ENCODE results near the gene MOB4.
"Not testable (repeated sequence)": the region's sequence is repeated elsewhere in the genome, so short reads cannot be mapped to it uniquely, and the experiment has no call there.

MOB4 gene

DNA sequence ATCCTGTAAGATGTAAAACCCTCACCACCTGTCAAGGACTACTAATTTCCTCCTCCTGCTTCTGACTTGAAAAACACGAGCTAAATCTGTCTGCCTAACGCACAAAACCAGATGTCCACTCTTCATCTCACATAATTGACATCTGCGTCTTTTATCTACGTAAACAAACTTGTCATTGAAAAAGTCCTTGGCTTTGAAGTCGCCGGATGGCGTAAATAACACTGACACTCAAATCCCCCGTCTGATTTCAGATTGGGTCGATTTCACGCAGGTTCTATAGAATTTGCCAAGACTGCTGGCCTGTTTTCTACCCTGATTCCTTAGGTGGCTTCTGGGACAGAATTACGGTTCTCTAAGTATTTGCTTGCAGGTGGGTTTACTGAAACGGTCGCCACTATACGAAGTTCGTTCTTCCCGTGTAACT lies 539 bp upstream of the MOB4 start:
- peak; percentile 61 for DNase-seq

GRCh38 chr2:197516393-197516761 lies 511 bp downstream of the MOB4 start:
- peak; percentile 36 for DNase-seq

- no peak for DNase-seq
Observed at GRCh38 chr2:197517150-197517549, 1.3 kb downstream of the MOB4 start.

DNA sequence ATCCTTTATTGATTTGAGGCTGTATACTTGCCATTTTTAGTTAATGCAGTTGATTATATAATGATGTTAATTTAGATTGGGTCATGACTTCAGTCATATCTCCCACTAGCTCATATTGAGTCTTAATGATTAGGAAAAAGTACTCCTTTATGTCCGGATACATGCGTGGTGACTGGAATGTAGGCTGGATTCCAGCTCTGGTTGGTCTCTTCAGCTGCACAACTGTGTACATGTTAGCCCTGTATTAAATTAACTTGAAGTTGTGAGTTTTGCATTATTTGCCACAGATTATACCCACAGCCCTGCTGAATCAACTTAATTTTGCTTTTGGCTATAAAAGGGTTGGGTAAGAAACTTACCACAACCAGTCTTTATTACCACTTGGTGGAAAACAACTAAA lies 22.5 kb downstream of the MOB4 start:
- DNase-seq, result no peak

DNA sequence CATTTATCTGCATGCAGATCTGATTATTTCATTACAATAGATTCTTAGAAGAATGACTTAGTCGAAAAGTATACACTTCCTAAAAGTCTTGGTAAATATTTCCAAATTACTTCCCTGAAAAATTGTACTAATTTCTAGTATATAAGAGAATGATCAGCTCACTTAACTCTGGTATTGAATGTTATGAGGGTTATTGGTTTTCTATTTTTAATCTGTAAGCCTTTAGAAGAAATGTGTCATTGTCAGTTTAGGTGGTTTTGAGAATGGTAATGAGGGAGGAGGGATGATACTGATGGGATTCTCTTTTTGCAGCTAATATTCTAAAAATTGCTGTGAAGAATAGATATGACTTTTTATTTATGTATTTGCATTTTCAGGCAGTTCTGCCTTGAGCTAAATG lies 23.9 kb downstream of the MOB4 start:
- DNase-seq, result no peak

DNA sequence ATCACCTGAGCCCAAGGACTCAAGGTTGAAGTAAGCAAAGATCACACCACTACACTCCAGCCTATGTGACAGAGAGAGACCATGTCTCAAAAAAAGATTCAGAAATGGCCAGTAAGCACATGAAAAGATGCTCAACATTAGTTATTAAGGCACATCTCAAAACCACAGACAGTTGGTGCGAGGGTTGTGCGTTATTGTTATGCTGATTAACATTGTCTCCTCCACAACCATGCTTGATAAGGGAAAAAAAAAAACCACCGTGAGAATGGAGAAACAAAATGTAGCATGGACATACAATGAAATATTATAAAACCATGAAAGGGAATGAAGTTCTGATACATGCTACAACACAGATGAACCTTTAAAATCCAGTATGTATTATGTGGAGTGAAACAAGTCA lies 27.3 kb downstream of the MOB4 start:
- DNase-seq, result no peak

DNA sequence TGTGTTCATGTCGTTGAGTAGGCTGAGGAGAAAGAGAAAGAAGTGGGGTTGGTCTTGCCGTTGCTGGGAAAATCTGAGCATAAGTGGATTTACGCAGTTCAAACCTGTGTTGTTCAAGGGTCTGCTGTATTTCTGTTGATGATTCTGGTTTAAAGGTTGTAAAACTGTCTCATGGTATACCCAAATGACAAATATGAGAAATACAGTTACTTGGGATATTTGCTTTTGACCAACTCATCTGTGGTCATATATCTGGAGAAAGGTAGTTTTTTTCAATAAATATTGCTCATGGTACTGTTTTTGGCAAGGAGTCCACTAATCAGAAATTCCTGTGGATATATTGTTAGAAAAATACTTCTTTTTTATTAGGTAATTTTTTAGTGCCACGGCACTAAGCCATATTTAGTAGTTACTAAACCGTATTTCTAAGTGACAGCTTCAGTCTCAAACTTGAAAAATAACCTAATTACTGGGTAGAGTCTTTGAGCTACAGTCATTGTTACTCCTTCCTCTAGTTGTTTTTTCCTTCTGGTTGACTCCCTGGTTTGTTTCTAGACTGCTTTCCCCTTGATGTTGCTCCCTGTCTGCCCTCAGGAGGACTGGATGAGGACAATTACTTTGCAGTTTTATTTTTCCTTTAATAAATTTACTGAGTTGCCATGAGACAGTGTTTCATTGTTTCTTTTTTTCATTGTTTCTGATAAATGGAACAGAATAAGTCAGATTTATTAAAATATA lies 31.5 kb downstream of the MOB4 start:
- DNase-seq, result no peak

- no peak for DNase-seq
Observed at GRCh38 chr2:197548582-197548981, 32.7 kb downstream of the MOB4 start.

DNA sequence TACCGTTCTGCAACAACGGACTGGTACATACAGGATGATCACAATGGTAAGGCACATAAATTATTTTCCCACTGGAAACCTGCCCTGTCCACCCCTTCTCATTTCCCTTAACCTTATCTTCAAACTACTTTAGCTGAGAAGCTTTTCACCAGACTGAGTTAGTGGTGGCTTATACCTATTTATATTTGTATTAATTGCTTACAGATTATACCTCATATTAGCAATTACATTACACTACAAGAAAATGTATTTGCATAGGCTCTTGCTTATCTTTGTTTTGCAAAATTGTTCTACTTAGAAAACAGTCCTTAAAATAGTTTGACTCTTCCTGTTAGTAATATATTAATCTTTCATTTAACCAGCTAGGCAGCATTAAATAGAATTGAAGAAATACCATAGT lies 35.4 kb downstream of the MOB4 start:
- not testable (repeated sequence) for DNase-seq

DNA sequence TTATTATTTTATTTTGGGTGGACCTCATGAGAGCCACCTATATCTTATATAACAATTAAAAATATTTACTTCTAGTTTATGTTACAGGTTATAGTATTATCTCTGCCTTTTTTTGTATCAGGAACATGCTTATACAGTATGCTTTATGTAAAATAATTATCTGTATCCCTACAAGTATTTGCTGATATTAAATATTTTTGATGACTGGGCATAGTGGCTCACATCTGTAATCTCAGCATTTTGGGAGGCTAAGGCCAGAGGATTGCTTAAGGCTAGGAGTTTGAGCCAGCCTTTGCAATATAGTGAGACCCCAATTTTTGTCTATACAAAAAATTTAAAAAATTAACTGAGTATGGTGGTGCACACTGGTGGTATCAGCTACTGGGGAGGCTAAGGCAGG lies 39.6 kb downstream of the MOB4 start:
- DNase-seq, result no peak

DNA sequence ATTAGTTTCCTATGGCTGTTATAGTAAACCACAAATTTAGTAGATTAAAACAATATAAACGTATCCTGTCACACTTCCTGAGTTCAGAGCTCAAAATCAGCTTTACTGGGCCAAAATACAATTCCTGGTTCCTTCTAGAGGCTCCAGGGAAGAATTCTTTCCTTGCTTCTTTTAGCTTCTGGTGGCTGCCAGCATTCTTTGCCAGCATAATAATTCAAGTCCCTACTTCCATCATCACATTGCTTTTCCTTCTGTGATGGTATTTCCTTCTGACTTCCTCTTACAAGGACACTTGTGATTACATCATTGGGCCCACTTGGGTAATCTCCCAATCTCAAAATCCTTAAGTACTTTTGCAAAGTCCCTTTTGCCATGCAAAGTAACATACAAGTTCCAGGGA lies 40.6 kb downstream of the MOB4 start:
- DNase-seq, result no peak

- no peak for DNase-seq
Observed at GRCh38 chr2:197558393-197558792, 42.5 kb downstream of the MOB4 start.

- no peak for DNase-seq
Observed at GRCh38 chr2:197559681-197560080, 43.8 kb downstream of the MOB4 start.

- no peak for DNase-seq
Observed at GRCh38 chr2:197560146-197560665, 44.3 kb downstream of the MOB4 start.

DNA sequence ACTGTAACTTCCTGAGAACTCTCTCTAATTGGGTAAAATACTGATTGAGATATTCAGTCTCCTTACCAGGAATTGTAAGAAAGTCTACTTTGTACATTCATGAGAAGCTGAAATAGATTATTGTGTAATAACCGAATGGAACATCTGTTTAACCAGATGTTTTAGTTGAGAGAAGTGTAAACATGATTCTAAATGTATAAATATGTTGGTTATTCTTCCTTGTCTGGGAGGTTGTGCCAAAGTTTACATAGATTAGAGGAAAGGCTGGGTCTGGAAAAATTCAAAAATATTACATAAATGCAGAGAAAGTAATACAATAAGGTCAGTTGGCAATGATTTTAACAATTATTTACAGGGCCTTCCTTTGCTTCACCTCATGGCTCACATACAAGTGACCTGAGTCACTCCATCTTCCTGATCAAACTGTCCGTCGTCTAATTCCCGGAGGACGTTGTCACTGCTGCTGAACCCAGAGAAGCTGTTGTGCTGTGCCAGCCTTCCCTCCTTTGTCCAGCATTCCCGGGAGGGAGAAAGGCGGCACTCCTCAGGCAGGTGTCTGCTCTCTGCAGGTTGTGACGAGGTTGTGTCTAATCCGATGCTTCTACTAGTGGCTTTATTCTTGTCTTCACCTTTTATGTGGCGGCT lies 55.9 kb downstream of the MOB4 start:
- DNase-seq, result no peak

- no peak for DNase-seq
Observed at GRCh38 chr2:197573608-197574007, 57.7 kb downstream of the MOB4 start.

DNA sequence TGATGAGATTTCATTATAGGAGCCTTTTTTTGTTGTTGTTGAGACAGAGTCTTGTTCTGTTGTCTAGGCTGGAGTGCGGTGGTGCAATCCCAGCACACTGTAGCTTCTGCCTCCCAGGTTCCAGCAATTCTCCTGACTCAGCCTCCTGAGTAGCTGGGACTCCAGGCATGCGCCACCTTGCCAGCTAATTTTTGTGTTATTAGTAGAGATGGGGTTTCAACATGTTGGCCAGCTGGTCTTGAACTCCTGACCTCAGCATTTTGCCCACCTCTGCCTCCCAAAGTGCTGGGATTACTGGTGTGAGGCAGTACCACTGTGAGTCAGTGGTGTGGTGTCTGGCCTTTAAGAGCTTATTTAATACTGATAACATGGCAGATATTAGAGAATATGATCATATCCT lies 60.1 kb downstream of the MOB4 start:
- no peak for DNase-seq

DNA sequence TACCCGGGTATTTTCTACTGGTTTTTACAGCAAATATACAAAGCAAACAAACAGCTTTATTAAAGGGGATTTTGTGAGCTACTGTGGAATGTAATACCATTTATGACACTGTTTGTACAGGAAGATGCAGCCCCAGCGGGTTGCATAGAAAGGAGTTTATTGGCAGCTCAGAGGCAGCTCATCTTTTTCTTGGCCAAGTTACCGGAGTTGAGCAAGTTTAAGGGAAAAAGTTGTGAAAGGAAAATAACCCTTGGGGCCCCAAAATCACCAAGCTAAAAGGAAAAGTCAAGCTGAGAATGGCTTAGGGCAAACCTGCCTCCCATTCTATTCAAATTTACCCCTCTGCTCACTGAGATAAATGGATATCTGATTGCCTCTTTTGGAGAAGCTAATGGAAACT lies 60.8 kb downstream of the MOB4 start:
- no peak for DNase-seq

DNA sequence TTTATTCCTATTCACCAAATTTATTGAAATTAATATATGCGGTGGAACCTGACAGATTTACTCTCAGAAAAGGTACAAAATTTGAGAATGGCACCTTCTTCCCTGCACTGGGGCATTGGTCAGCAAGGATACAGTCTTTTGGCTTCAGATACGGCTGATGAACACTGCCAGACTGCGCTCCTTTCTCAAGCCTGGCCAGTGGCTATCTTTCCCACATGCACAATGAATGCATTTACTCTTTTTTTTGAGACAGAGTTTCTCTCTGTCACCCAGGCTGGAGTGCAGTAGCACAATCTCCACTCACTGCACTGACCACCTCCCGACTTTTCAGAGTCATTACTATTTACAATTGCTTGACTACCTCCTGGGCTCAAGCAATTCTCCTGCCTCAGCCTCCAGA lies 61.6 kb downstream of the MOB4 start:
- no peak for DNase-seq

DNA sequence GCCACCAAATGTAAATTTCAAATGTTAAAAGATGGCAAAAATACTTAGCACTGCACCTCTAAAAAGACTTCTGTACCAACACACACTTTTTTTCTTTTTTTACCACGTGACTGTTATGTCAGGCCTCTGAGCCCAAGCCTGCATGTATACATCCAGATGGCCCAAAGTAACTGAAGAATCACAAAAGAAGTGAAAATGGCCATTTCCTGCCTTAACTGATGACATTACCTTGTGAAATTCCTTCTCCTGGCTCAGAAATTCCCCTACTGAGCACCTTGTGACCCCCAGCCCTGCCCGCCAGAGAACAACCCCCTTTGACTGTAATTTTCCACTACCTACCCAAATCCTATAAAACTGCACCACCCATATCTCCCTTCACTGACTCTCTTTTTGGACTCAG lies 62.4 kb downstream of the MOB4 start:
- not testable (repeated sequence) for DNase-seq

GRCh38 chr2:197580166-197580565 lies 64.3 kb downstream of the MOB4 start:
- DNase-seq, result not testable (repeated sequence)

- DNase-seq, result not testable (repeated sequence)
Observed at GRCh38 chr2:197587255-197587654, 71.4 kb downstream of the MOB4 start.

- no peak for DNase-seq
Observed at GRCh38 chr2:197591339-197592072, 75.6 kb downstream of the MOB4 start.

GRCh38 chr2:197596766-197597165 lies 80.9 kb downstream of the MOB4 start:
- DNase-seq, result no peak
